Embryonic facial prominence (tissue), 1 donor: Measurements from ENCODE around the gene RASSF4.
"Not testable (repeated sequence)": the region's sequence is repeated elsewhere in the genome, so short reads cannot be mapped to it uniquely, and the experiment has no call there.

Experiments used
- DNase-seq: peaks from one replicate; pipeline ENCODE4 v3.0.0-alpha.2; 2016; ENCODE audit errors: extremely low spot score

RASSF4 gene

DNA sequence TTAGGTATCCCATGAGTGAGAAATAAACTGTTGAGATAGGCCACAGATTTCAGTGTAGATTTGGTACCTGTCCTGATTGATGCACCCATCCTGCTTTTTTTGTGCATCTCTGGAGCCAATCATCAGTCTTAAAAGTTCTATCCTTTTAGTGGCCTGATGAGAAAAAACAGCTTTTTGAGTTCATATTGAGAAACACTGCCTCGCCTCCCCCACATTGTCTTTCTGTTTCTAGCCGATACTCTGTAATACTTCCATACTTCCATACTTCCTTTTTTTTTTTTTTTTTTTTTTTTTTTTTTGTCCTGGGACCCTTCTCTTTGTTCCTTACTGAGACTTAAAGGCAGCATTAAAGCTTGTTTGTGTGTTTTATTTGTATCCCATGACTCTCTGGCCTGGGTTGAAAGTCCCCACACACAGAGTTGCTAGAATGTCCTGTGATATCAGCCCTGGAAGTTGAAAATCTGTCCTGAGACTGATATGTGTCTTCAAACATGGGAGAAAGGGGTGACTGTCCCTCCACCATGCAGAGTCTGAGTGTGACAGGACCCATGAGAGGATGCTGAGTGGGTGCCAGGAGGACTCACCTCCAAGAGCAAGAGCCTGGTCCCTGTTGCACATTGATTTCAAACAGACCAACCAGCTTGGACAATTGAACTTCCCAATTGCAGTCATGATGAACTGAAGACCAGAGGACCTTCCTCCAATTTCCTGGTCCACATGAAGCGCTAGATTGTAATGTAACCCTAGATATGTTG lies 46.9 kb downstream of the RASSF4 start:
- DNase-seq: no peak

DNA sequence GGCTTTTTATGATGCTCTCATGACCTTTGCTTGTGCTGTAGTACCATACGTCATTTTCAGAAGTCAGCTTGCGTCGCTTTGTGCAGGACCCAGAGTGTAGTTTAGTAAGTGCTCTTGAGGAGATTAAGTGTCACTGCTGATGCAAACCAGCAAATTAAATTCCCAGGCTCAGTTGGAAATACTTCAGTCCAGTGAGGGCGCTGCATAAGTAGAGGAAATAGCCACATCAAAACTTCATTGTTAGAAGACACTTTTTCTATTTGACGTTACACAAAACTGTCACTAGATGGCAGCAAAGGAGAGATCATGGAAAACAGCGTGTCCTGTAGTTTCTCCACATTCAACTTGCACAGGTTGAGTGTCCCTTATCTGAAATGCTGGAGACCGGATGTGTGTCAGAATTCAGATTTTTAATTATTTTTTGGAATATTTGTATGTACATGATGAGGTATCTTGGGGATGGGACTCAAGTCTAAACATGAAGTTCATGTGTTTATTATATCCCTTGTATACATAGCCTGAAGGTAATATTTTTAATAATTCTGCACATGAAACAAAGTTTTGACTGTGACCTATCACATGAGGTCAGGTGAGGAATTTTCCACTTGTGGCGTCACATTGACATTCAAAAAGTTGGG lies 49.0 kb downstream of the RASSF4 start:
- peak; percentile 62 for DNase-seq

DNA sequence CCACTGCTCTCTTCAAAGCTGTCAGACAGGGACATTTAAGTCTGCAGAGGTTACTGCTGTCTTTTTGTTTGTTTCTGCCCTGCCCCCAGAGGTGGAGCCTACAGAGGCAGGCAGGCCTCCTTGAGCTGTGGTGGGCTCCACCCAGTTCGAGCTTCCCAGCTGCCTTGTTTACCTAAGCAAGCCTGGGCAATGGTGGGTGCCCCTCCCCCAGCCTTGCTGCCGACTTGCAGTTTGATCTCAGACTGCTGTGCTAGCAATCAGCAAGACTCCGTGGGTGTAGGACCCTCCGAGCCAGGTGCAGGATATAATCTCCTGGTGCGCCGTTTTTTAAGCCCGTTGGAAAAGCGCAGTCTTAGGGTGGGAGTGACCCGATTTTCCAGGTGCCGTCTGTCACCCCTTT lies 55.0 kb downstream of the RASSF4 start:
- not testable (repeated sequence) for DNase-seq

DNA sequence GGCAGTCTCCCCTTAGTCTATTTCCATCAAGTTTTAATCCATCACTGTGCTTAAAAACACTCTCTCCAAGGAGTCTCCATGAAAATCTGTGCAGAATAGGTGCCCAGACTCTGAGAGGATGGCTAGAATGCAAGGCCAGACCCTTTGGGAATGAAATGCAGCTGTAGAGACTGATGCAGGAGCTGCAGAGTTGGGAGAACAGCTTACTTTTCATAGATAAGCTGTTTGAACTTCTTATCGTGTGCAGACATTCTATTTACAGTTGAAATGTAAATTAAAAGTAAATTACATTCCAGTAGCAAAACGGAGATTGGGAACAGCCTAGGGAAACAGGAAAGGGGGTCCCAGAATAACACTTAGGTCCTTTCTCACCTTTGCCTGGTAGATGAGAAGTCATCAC lies 56.0 kb downstream of the RASSF4 start:
- DNase-seq: no peak

DNA sequence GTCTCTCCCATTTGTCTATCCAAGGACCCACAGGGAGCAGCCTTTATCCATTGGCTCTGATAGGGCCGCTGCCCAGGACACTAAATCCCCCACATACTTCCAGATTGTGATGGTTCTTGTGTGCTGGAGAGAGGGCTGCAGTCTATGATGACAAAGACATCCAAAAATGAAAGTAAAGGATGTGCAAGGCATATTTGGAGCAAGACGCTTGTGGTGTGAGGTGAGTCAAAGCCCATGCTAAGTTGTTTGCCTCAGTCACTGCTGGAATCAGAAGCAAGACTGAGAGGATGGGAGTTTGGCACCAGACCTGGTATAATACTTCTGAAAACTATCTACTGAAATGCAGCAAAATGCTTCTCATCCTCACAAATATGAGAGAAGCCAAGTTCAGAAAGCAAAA lies 63.8 kb downstream of the RASSF4 start:
- no peak for DNase-seq

DNA sequence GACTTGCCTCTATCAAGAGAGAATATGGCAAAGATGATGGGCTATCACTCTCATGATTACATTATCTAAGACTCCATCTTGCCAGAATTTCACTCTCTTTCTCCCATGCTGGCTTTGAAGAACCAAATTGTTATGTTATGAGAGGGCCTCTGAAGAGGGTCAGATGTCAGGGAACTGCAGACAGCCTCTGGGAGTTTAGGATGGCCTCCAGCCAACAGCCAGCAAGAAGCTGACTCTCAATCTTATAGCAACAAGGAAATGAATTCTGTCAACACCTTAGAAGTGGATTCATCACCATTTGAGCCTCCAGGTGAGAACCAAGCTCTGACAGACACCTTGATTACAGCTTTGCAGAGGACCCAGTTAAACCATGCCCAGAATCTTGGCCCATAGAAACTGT lies 74.7 kb downstream of the RASSF4 start:
- DNase-seq: no peak

DNA sequence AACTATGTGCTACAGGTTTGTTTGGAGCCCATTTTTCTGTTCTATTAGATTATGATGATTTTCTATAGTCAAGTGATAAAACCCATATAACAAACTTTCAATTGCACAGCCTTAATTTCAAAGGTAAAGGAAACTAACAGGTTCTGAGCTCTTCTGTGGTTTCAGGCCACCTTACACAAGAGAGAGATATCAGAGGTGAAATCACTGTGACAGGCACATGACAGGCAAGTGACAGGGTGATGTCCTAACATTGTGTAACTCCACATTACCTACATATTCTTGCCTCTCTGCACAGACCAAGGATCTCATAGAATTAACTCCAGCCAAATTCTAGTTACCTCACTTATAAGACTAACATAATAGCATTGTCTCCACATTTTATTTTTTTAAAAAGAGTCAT lies 76.1 kb downstream of the RASSF4 start:
- no peak for DNase-seq

DNA sequence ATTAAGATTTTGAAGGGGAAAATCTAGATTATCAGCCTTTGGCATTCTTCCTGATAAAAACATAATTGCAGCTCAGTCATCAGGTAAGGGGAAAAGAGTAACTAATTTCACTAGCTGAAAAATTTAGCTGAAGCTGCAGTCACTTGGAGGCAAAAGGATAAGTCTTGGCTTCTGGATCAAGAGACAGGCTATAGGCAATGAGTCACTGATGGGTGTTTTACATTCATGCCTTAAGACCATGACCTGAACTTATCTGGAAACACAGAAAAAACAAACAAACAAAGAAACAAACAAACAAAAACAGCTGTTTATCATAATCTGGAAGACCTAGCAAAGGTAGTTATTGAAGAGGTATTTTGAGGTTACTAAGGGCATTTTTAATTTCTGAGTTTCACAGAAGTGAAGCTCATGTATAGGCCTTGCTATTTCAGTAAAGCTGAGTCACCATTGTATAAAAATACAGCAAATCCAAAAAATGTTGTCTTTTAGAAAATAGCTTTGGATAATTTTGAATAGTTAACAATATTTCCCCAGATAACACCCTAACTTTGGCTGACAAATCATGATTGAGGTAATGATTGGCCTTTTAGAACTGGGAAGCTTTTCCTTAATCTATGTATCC lies 81.4 kb downstream of the RASSF4 start:
- no peak for DNase-seq

DNA sequence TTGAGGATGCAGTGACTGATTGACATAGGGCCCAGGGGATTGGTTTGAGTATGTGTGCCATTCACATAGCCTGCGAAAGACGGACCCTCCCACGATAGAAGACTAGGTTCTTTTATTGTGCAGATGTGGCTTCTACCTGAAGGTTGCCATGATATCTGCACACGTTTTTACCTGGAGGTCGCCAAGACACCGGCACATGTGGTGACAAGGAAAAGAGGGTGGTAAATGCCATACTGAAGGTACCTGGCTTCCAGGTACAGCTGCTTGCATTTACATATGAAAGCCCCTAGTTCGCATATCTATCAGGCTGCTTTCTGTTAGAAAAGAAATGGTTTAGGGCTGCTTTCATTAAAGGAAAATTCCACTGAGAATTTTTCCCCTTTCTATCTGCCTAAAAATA lies 84.7 kb downstream of the RASSF4 start:
- DNase-seq: no peak
